ENCODE results near the gene AMPD3. TPM values are rescaled to one million over a fixed set of nuclear protein-coding genes. Genes with fewer than 3 reads are reported as not detected.

AMPD3 gene
- polyA plus RNA-seq, 1 experiment: 19.6 TPM

DNA sequence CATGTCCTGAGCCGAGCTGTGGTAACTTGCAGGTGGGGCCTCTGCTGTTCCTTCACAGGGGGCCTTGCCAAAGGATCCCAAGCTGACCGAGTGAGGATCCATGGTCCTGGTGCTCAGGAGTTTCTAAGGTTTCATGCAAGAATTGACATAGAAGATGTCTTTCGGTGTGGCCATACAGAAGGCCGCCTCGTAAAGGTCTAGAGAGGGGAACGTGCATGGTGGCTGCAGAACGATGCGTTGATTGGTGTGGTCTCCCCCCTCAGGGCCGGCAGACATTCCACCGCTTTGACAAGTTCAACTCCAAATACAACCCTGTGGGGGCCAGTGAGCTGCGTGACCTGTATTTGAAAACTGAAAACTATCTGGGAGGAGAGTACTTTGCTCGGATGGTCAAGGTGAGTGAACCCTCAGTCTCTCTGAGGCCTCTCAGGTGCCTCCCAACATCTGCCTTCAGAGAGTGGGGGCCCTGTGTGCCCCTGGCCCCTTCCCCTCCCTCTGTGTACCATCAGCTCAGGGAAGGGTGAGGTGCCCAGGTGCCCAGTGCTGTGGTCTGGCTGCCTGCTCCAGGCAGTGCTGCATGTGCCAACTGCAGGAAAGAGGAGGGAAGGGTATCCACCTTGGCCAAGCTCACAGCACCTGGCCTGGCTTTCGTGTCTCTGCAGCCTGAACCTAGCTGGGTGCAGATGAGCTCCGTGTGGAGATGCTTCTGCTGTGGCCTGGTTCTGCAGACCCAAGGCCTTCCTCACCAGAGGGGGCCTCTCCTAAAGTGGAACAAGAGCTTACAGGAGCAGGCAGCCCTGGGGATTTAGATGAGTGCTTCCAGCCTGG is 39.8 kb downstream of the AMPD3 start:
- TF ChIP-seq, protein P1, sequence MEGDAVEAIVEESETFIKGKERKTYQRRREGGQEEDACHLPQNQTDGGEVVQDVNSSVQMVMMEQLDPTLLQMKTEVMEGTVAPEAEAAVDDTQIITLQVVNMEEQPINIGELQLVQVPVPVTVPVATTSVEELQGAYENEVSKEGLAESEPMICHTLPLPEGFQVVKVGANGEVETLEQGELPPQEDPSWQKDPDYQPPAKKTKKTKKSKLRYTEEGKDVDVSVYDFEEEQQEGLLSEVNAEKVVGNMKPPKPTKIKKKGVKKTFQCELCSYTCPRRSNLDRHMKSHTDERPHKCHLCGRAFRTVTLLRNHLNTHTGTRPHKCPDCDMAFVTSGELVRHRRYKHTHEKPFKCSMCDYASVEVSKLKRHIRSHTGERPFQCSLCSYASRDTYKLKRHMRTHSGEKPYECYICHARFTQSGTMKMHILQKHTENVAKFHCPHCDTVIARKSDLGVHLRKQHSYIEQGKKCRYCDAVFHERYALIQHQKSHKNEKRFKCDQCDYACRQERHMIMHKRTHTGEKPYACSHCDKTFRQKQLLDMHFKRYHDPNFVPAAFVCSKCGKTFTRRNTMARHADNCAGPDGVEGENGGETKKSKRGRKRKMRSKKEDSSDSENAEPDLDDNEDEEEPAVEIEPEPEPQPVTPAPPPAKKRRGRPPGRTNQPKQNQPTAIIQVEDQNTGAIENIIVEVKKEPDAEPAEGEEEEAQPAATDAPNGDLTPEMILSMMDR (IDR thresholded peaks at IDR 0.05; ENCODE audit: low read depth, low read length): no peak
- CTCF ChIA-PET: no interaction called here

DNA sequence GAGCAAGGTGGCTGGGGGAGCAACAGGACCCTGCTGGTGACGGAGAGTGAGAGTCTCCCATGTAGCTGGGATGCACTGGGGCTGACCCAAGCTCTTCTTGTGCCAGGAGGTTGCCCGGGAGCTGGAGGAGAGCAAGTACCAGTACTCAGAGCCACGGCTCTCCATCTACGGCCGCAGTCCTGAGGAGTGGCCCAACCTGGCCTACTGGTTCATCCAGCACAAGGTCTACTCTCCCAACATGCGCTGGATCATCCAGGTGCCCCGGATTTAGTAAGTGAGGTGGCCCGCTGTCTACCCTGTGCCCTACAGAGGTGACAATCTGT is 40.4 kb downstream of the AMPD3 start:
- Histone ChIP-seq H3K4me3 (ENCODE audit: low read depth, low read length) (no peak overlapping the region), H3K27me3 (ENCODE audit: control insufficient read depth, insufficient read depth, low read length) (no peaks in the 10 kb centered on the region), H3K9me3 (ENCODE audit: control insufficient read depth, insufficient read depth, low read length) (peaks cover 5% of the 10 kb centered on the region; the same call in 1 of the 2 replicates), H3K27ac (ENCODE audit: low read depth, low read length) (no peak overlapping the region)
- ChIA-PET POLR2A (no interaction called here), CTCF (no interaction called here)
- TF ChIP-seq, protein P1 (IDR thresholded peaks at IDR 0.05; ENCODE audit: low read depth, low read length): no peak
- DNase-seq (ENCODE audit: low read depth, low spot score): no peak

More for the DNA sequence above, 39.8 kb downstream of the AMPD3 start:
- Histone ChIP-seq H3K27me3 (ENCODE audit: control insufficient read depth, insufficient read depth, low read length) (no peaks in the 10 kb centered on the region), H3K9me3 (ENCODE audit: control insufficient read depth, insufficient read depth, low read length) (peaks cover 5% of the 10 kb centered on the region; the same call in 1 of the 2 replicates), H3K4me3 (ENCODE audit: low read depth, low read length) (no peak overlapping the region), H3K27ac (ENCODE audit: low read depth, low read length) (no peak overlapping the region)
- POLR2A ChIA-PET: no interaction called here
- DNase-seq (ENCODE audit: low read depth, low spot score): no peak

DNA sequence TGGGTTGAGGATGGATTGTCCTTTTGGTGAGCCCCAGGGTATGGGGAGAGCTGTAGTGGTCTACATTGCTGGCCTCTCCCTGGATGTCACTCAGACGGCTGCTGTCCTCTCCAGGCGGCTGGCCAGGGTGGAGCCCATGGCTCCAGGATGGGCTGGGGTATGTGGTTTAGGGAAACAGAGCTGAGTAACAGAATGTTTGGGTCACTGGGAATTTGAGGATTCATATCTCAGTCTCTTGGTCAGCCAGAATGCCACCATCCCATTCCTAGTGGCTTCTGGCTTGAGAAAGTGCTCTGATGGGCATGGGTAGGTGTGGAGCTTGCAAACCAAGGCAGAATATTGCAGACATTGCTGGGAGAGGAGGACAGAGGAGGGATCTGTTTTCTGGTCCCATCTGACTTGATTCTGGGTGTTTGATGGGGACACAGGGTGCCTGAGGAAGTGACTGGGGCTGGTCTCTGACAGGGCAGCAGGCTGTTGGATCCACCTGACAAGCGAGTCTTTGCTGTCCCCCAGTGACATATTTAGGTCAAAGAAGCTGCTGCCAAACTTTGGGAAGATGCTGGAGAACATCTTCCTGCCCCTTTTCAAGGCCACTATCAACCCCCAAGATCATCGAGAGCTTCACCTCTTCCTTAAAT is 41.4 kb downstream of the AMPD3 start:
- CTCF ChIA-PET: no interaction called here

DNA sequence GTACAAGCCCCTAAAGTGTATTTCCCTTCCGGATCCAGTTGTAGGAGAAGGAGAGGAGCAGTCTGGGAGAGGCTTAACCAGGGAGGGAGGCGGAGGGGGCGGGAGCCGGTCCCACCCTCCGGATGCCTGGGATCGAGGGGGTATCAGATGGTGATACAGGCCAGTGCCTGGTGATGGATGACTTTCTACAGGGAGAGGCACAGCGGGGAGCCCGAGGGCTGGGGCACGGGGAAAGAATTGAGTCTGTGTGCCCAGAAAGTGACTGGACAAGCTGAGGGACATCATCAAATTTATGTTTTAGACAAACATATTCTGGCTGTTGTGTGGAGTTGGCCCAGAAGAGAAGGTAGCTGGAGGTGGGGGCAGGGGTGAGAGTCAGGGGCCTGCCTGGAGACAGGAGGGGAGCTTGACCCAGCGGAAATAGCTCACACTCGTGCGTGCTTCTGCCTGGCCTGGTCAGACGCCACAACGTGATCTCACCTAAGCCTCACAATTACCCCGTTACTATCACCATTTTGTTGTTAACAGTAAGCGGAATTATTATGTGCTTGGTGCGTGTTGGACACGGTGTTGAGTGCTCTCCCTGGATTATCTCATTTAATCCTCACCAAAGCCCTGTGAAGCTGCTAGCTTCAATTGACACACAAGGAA is 42.4 kb downstream of the AMPD3 start:
- DNase-seq (ENCODE audit: low read depth, low spot score): no peak
- ChIA-PET POLR2A (no interaction called here), CTCF (interaction anchor here (0.8 to 1.0 kb wide), 2 partner anchors 10 to 230 kb away, joined by 3 read pairs; no protein-coding TSS in a partner anchor)
- H3K9me3 ChIP-seq (ENCODE audit: control insufficient read depth, insufficient read depth, low read length): peaks cover 5% of the 10 kb centered on the region; the same call in 1 of the 2 replicates
- TF ChIP-seq, protein P1 (IDR thresholded peaks at IDR 0.05; ENCODE audit: low read depth, low read length): no peak
- H3K4me3 ChIP-seq (ENCODE audit: low read depth, low read length): no peak overlapping the region
- H3K27ac ChIP-seq (ENCODE audit: low read depth, low read length): no peak overlapping the region
- H3K27me3 ChIP-seq (ENCODE audit: control insufficient read depth, insufficient read depth, low read length): no peaks in the 10 kb centered on the region

More for the DNA sequence above, 41.4 kb downstream of the AMPD3 start:
- DNase-seq (ENCODE audit: low read depth, low spot score): no peak
- H3K9me3 ChIP-seq (ENCODE audit: control insufficient read depth, insufficient read depth, low read length): peaks cover 5% of the 10 kb centered on the region; the same call in 1 of the 2 replicates
- POLR2A ChIA-PET: interaction anchor here (0.7 kb wide), 1 partner anchor 14 kb away, joined by 4 read pairs; no protein-coding TSS in a partner anchor
- no peak overlapping the region for H3K4me3 ChIP-seq (ENCODE audit: low read depth, low read length)
- no peak overlapping the region for H3K27ac ChIP-seq (ENCODE audit: low read depth, low read length)
- TF ChIP-seq, protein P1 (IDR thresholded peaks at IDR 0.05; ENCODE audit: low read depth, low read length): no peak
- no peaks in the 10 kb centered on the region for H3K27me3 ChIP-seq (ENCODE audit: control insufficient read depth, insufficient read depth, low read length)

Data from AG04450 (cell line).